NCI-H345 treated with DMSO at 0.1 percent for 48 hours (cell line): Measurements from ENCODE around the gene MARCOL.

Experiments
- DNase-seq: peaks from one replicate; lab custom pipeline; 2025; ENCODE audit not compliant: unreplicated experiment; lab: John Stamatoyannopoulos, UW

MARCOL gene

GRCh38 chr5:148238418-148238794 is at the start of gene MARCOL:
MARCOL (plus strand) TSS chr5:148238525; CDS start chr5:148238598, 73 bp downstream.
- no peak for DNase-seq

- DNase-seq, result no peak
These were observed 47.3 kb upstream of the MARCOL start for GRCh38 chr5:148191010-148191409.

- no peak for DNase-seq
These were observed 45.1 kb upstream of the MARCOL start for GRCh38 chr5:148193202-148193601.

- DNase-seq, result no peak
These were observed 37.2 kb upstream of the MARCOL start for GRCh38 chr5:148201151-148201550.

GRCh38 chr5:148202531-148203203 is 35.7 kb upstream of the MARCOL start, which contains the start of gene SPINK6:
SPINK6 (plus strand) TSS chr5:148203042; CDS start chr5:148203097, 55 bp downstream.
- no peak for DNase-seq

GRCh38 chr5:148205044-148205806 is 33.1 kb upstream of the MARCOL start:
- DNase-seq, result no peak

GRCh38 chr5:148205865-148206264 is 32.5 kb upstream of the MARCOL start:
- DNase-seq, result no peak

GRCh38 chr5:148206620-148207019 is 31.7 kb upstream of the MARCOL start:
- DNase-seq, result no peak

GRCh38 chr5:148208226-148208625 is 30.1 kb upstream of the MARCOL start:
- no peak for DNase-seq

GRCh38 chr5:148209151-148209770 is 29.1 kb upstream of the MARCOL start:
- peak; percentile 19 for DNase-seq

- no peak for DNase-seq
These were observed 23.6 kb upstream of the MARCOL start for GRCh38 chr5:148214665-148215185.

GRCh38 chr5:148221508-148221907 is 16.8 kb upstream of the MARCOL start:
- DNase-seq, result no peak

GRCh38 chr5:148224117-148224742 is 14.1 kb upstream of the MARCOL start:
- DNase-seq, result no peak

GRCh38 chr5:148228392-148228984 is 9.8 kb upstream of the MARCOL start:
- no peak for DNase-seq

GRCh38 chr5:148229840-148230239 is 8.5 kb upstream of the MARCOL start:
- no peak for DNase-seq

GRCh38 chr5:148230240-148230639 is 8.1 kb upstream of the MARCOL start:
- no peak for DNase-seq

GRCh38 chr5:148237785-148238417 is 424 bp upstream of the MARCOL start:
- no peak for DNase-seq

- no peak for DNase-seq
These were observed 10.6 kb downstream of the MARCOL start for GRCh38 chr5:148248894-148249293.

GRCh38 chr5:148255456-148255855 is 17.1 kb downstream of the MARCOL start:
- no peak for DNase-seq

GRCh38 chr5:148259288-148259687 is 21.0 kb downstream of the MARCOL start:
- DNase-seq, result no peak
